Measurements from ENCODE around the gene MAP9.

GRCh38 chr4:155402941-155403340, 26.2 kb upstream of the MAP9 start:
- TF ChIP-seq SP1 (IDR thresholded peaks at IDR 0.05) (no peak), ATF3 (IDR thresholded peaks at IDR 0.05) (no peak), CTCF (IDR thresholded peaks at IDR 0.05; ENCODE audit: low read depth, low read length, missing input control) (no peak), MAX (IDR thresholded peaks at IDR 0.05) (no peak), RXRA (IDR thresholded peaks at IDR 0.05) (no peak), YY1 (IDR thresholded peaks at IDR 0.05) (no peak), HNF4A (conservative IDR thresholded peaks at IDR 0.05) (no peak), GABPA (IDR thresholded peaks at IDR 0.05 in 1 of 2, conservative IDR thresholded peaks at IDR 0.05 in 1 of 2) (no peak), REST (IDR thresholded peaks at IDR 0.05) (no peak), EGR1 (IDR thresholded peaks at IDR 0.05; ENCODE audit: low read depth in 2 of 2) (no peak), RAD21 (IDR thresholded peaks at IDR 0.05) (no peak), TAF1 (conservative IDR thresholded peaks at IDR 0.05) (no peak), JUND (IDR thresholded peaks at IDR 0.05) (no peak), ZBTB33 (IDR thresholded peaks at IDR 0.05) (no peak)
